ENCODE measurements around the gene METRNL.

The METRNL gene

GRCh38 chr17:83115832-83116231 is 36.4 kb downstream of the METRNL start:
- no peak overlapping the region for H3K4me2 ChIP-seq (ENCODE audit: low read depth, low read length)
- H3K4me1 ChIP-seq (ENCODE audit: low read length): no peaks in the 10 kb centered on the region

GRCh38 chr17:83116311-83116771 is 36.9 kb downstream of the METRNL start:
- TF ChIP-seq EZH2phosphoT487 (IDR thresholded peaks at IDR 0.05; ENCODE audit: low read length): no peak
- TF ChIP-seq CTCF (IDR thresholded peaks at IDR 0.05; ENCODE audit: low read length): no peak
- TF ChIP-seq EZH2 (optimal IDR thresholded peaks at IDR 0.05; ENCODE audit: low read depth, low read length): no peak
- no peaks in the 10 kb centered on the region for H3K36me3 ChIP-seq (replicated peaks; ENCODE audit: insufficient read depth, low read length)
- H3F3A ChIP-seq (ENCODE audit: insufficient read depth, low read length): 0 out of 2 replicates have a peak, but pooled peaks cover 5% of the 10 kb centered on the region
- H2AFZ ChIP-seq (ENCODE audit: low read length): no peak overlapping the region
- H3K4me1 ChIP-seq (ENCODE audit: low read length): no peaks in the 10 kb centered on the region
- no peaks in the 10 kb centered on the region for H3K79me2 ChIP-seq (ENCODE audit: low read length)
- peaks cover 76% of the 10 kb centered on the region for H3K27me3 ChIP-seq (replicated peaks; ENCODE audit: insufficient read depth, low read length)
- DNase-seq: no peak
- H3K9ac ChIP-seq (ENCODE audit: low read length): no peak overlapping the region
- H3K9me2 ChIP-seq (replicated peaks; ENCODE audit: insufficient read depth, low read length): no peaks in the 10 kb centered on the region
- no peak overlapping the region for H3K4me3 ChIP-seq (ENCODE audit: low read length)
- no peaks in the 10 kb centered on the region for H4K20me1 ChIP-seq (ENCODE audit: insufficient read depth, low read length)
- H3K27ac ChIP-seq (ENCODE audit: low read length): no peak overlapping the region
- H3K4me2 ChIP-seq (ENCODE audit: low read depth, low read length): no peak overlapping the region
- no peaks in the 10 kb centered on the region for H3K9me3 ChIP-seq (replicated peaks; ENCODE audit: insufficient read depth, low read length)

More at GRCh38 chr17:83115832-83116231, 36.4 kb downstream of the METRNL start:
- H3K9ac ChIP-seq (ENCODE audit: low read length): no peak overlapping the region
- peaks cover 81% of the 10 kb centered on the region for H3K27me3 ChIP-seq (replicated peaks; ENCODE audit: insufficient read depth, low read length)
- H2AFZ ChIP-seq (ENCODE audit: low read length): no peak overlapping the region
- no peaks in the 10 kb centered on the region for H3K79me2 ChIP-seq (ENCODE audit: low read length)
- H3K9me2 ChIP-seq (replicated peaks; ENCODE audit: insufficient read depth, low read length): no peaks in the 10 kb centered on the region
- H3F3A ChIP-seq (ENCODE audit: insufficient read depth, low read length): 0 out of 2 replicates have a peak, but pooled peaks cover 5% of the 10 kb centered on the region
- no peaks in the 10 kb centered on the region for H3K36me3 ChIP-seq (replicated peaks; ENCODE audit: insufficient read depth, low read length)
- no peak for TF ChIP-seq EZH2phosphoT487 (IDR thresholded peaks at IDR 0.05; ENCODE audit: low read length)
- no peak for TF ChIP-seq CTCF (IDR thresholded peaks at IDR 0.05; ENCODE audit: low read length)
- TF ChIP-seq EZH2 (optimal IDR thresholded peaks at IDR 0.05; ENCODE audit: low read depth, low read length): no peak
- H4K20me1 ChIP-seq (ENCODE audit: insufficient read depth, low read length): no peaks in the 10 kb centered on the region
- H3K9me3 ChIP-seq (replicated peaks; ENCODE audit: insufficient read depth, low read length): no peaks in the 10 kb centered on the region
- H3K4me3 ChIP-seq (ENCODE audit: low read length): no peak overlapping the region
- no peak overlapping the region for H3K27ac ChIP-seq (ENCODE audit: low read length)
- DNase-seq: no peak

- Histone ChIP-seq H3K9me2 (replicated peaks; ENCODE audit: insufficient read depth, low read length) (no peaks in the 10 kb centered on the region), H3K4me2 (ENCODE audit: low read depth, low read length) (no peak overlapping the region), H3K27ac (ENCODE audit: low read length) (no peak overlapping the region), H3K9me3 (replicated peaks; ENCODE audit: insufficient read depth, low read length) (no peaks in the 10 kb centered on the region), H3K79me2 (ENCODE audit: low read length) (no peaks in the 10 kb centered on the region), H3F3A (ENCODE audit: insufficient read depth, low read length) (0 out of 2 replicates have a peak, but pooled peaks cover 5% of the 10 kb centered on the region), H3K27me3 (replicated peaks; ENCODE audit: insufficient read depth, low read length) (peaks cover 76% of the 10 kb centered on the region), H3K36me3 (replicated peaks; ENCODE audit: insufficient read depth, low read length) (no peaks in the 10 kb centered on the region), H3K4me1 (ENCODE audit: low read length) (no peaks in the 10 kb centered on the region), H3K4me3 (ENCODE audit: low read length) (no peak overlapping the region), H2AFZ (ENCODE audit: low read length) (no peak overlapping the region), H3K9ac (ENCODE audit: low read length) (no peak overlapping the region), H4K20me1 (ENCODE audit: insufficient read depth, low read length) (no peaks in the 10 kb centered on the region)
- no peak for DNase-seq
- TF ChIP-seq CTCF (IDR thresholded peaks at IDR 0.05; ENCODE audit: low read length) (no peak), EZH2phosphoT487 (IDR thresholded peaks at IDR 0.05; ENCODE audit: low read length) (no peak), EZH2 (optimal IDR thresholded peaks at IDR 0.05; ENCODE audit: low read depth, low read length) (no peak)
Measured at GRCh38 chr17:83116783-83117555, 37.6 kb downstream of the METRNL start.

Data from MM.1S (cell line).